HG03159 (cell line): ENCODE measurements around the gene TLK2.

Experiments
- ATAC-seq: cut with Tn5 transposase; IDR thresholded peaks from one replicate; pipeline ENCODE4 v1.9.1; 2021; ENCODE audit warnings: mild to moderate bottlenecking, moderate library complexity; ENCODE audit not compliant: unreplicated experiment

Gene TLK2

GRCh38 chr17:62652251-62653001, 173.8 kb downstream of the TLK2 start:
- no peak for ATAC-seq

- ATAC-seq = peak; percentile 87
These were observed 174.6 kb downstream of the TLK2 start for GRCh38 chr17:62653002-62653825.

- ATAC-seq = no peak
These were observed 175.5 kb downstream of the TLK2 start for GRCh38 chr17:62653826-62654761.

- ATAC-seq = no peak
These were observed 177.0 kb downstream of the TLK2 start for GRCh38 chr17:62655656-62656055.

- no peak for ATAC-seq
These were observed 177.8 kb downstream of the TLK2 start for GRCh38 chr17:62656446-62656845.

GRCh38 chr17:62657145-62657665, 178.6 kb downstream of the TLK2 start:
- no peak for ATAC-seq

- no peak for ATAC-seq
These were observed 179.1 kb downstream of the TLK2 start for GRCh38 chr17:62657690-62658089.

- no peak for ATAC-seq
These were observed 179.7 kb downstream of the TLK2 start for GRCh38 chr17:62658136-62658920.

- no peak for ATAC-seq
These were observed 182.0 kb downstream of the TLK2 start for GRCh38 chr17:62660629-62661118.

- ATAC-seq = no peak
These were observed 182.7 kb downstream of the TLK2 start for GRCh38 chr17:62661337-62661736.

GRCh38 chr17:62662855-62663254, 184.2 kb downstream of the TLK2 start:
- ATAC-seq = no peak
